Spinal cord (tissue), 10 donors: ENCODE results near the gene FMNL3. TPM values are rescaled to one million over a fixed set of nuclear protein-coding genes. Genes with fewer than 3 reads are reported as not detected.

Experiments used
- DNase-seq, 6 donors: peaks; one replicate each; pipeline versions ENCODE4 v3.0.0 to v3.0.0-alpha.2; 2013 to 2015; ENCODE audit warnings: low spot score in 6 of 6, low read depth in 4 of 6
- H3K27ac ChIP-seq: one replicate; pipeline ENCODE4 v1.5.1; 2013; ENCODE audit warnings: low read depth, low read length, control low read depth
- H3K27me3 ChIP-seq: one replicate; pipeline ENCODE4 v1.6.1; 2013; ENCODE audit warnings: low read length; ENCODE audit not compliant: control insufficient read depth, insufficient read depth
- H3K36me3 ChIP-seq: one replicate; pipeline ENCODE4 v1.6.1; 2013; ENCODE audit warnings: low read length; ENCODE audit not compliant: control insufficient read depth, insufficient read depth
- H3K4me1 ChIP-seq: one replicate; pipeline ENCODE4 v1.6.1; 2013; ENCODE audit warnings: low read length; ENCODE audit not compliant: control insufficient read depth, insufficient read depth
- H3K4me3 ChIP-seq: one replicate; pipeline ENCODE4 v1.5.1; 2013; ENCODE audit warnings: low read depth, low read length, control low read depth
- H3K9me3 ChIP-seq: one replicate; pipeline ENCODE4 v1.6.1; 2013; ENCODE audit warnings: low read length; ENCODE audit not compliant: control insufficient read depth, insufficient read depth
- WGBS: methylation state at CpG from one replicate; pipeline ENCODE4 v1.1.5; 2013; ENCODE audit warnings: missing lambda C conversion rate; ENCODE audit not compliant: insufficient coverage; 5-methylcytosine and 5-hydroxymethylcytosine counted together
- polyA plus RNA-seq, 2 donors: library from polyadenylated mRNA; unstranded; fragments of 120-200 nt; gene quantifications; one replicate each; pipeline ENCODE4 v1.2.1, GENCODE V29; 2013; ENCODE audit not compliant: insufficient read length in 2 of 2
- small RNA-seq: library from RNA; depleted of rRNA; stranded (forward); fragments of <200 nt; gene quantifications from one replicate; pipeline ENCODE3, GENCODE V24; 2014; ENCODE audit warnings: low replicate concordance
- total RNA-seq, 2 donors: library from RNA; depleted of rRNA in 1 of 2; stranded (reverse); fragments of 120-200 nt in 1 of 2; fragments of >200 nt in 1 of 2; gene quantifications; one replicate each; pipeline versions ENCODE4 v1.2.3 to v1.2.4, GENCODE V29; 2013 to 2014
- donor health status: healthy.

Gene FMNL3
- total and polyA plus RNA-seq, 4 donors = 21.7 to 34.3 (median 24.1) TPM

- no peaks in the 10 kb centered on the region for H3K27me3 ChIP-seq
- H3K4me3 ChIP-seq = no peak overlapping the region
- H3K9me3 ChIP-seq = no peaks in the 10 kb centered on the region
- H3K36me3 ChIP-seq = peaks cover 25% of the 10 kb centered on the region
- no peak overlapping the region for H3K27ac ChIP-seq
- DNase-seq = no peak
- H3K4me1 ChIP-seq = no peaks in the 10 kb centered on the region
- WGBS = 100% methylated on average over 5 of the region's 8 CpGs
Observed at GRCh38 chr12:49599961-49600360, 107.2 kb downstream of the FMNL3 start.

DNA sequence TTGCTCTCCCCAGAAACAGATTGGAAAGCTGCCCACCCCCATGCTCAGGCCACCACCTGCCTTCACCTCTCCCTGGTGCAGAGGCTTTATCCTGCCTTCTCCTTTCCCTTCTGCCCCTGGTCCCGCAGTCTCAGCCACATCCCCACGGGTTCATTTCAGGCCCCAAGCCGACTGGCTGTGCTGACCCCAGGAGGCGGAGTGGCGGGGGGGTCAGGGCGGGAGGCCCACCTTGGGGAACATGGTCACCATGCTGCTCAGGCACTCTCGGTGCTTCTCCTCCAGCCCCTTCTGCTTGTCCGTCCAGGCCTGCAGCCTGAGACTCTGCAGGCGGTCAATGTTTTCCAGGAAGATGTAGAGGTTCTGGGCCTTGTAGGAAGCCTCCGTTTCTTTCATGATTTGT, 108.7 kb downstream of the FMNL3 start:
- Histone ChIP-seq H3K4me1 (no peaks in the 10 kb centered on the region), H3K36me3 (peaks cover 22% of the 10 kb centered on the region), H3K27ac (no peak overlapping the region), H3K4me3 (no peak overlapping the region), H3K27me3 (no peaks in the 10 kb centered on the region), H3K9me3 (no peaks in the 10 kb centered on the region)
- DNase-seq = no peak
- 68% methylated on average over 8 of the region's 10 CpGs for WGBS

DNA sequence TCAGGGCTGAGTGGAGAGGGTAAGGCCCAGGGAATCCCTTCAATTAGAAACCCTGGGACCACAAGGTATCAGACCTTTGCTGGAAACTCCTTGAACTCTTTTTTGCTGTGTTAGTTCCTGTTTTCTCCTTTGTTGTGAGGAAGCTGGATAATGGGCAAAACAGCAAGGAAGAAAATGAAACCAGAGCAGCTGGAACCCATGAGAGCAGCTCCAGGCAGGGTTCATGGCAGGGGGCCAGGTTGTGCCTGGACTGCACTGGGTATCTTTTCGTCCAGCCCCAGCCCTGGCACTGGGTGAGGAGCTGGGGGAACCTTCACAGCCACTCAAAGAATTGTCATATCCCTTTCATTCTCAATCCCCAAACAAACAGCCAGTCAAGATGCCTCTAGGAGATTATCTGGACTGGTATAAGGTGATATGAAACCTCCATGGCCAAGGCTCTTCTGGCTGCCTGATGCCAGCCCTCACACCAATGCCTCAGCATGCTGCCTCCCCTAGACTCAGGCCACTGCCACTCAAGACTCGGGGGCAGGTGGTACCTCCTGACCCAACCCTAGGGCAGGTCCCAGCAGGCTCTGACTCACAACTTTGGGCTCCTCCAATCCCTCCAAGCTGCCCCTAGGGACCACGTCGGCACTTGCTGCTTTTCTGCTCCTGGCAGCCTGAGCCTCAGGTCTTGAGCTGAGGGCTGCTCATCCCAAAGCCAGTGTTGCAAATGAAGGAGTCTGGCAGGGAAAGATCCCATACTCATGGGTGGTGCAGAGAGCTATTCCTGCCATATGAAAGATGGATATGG, 118.3 kb downstream of the FMNL3 start:
- H3K4me3 ChIP-seq = no peak overlapping the region
- WGBS = 94% methylated on average over 3 of the region's 4 CpGs
- H3K27me3 ChIP-seq = no peaks in the 10 kb centered on the region
- no peak overlapping the region for H3K27ac ChIP-seq
- DNase-seq = no peak
- H3K4me1 ChIP-seq = no peaks in the 10 kb centered on the region
- H3K36me3 ChIP-seq = peaks cover 28% of the 10 kb centered on the region
- peaks cover 1% of the 10 kb centered on the region for H3K9me3 ChIP-seq

DNA sequence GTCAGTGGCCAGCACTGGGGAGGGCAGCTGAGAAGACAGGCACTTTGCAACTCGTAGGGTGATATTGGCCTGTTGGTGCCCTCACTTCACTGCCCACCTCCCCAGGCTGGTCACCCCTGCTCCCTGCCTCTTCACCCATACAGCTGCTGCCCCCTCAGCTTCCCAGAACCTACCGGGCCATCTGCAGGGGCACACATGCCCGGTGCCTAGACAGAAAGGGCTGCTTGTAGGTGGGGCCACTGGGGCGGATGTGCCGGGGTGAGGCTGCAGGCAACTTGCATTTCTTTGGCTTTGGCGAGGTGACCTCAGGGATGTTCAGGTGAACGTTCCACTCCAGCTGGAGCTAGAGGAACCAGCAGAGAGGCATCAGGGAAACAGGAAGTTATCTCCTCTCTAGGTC, 118.9 kb downstream of the FMNL3 start:
- Histone ChIP-seq H3K9me3 (peaks cover 1% of the 10 kb centered on the region), H3K36me3 (peaks cover 33% of the 10 kb centered on the region), H3K27ac (no peak overlapping the region), H3K4me3 (no peak overlapping the region), H3K27me3 (no peaks in the 10 kb centered on the region), H3K4me1 (no peaks in the 10 kb centered on the region)
- WGBS = 91% methylated on average over 7 of the region's 7 CpGs
- no peak for DNase-seq

- H3K36me3 ChIP-seq = peaks cover 33% of the 10 kb centered on the region
- no peak for DNase-seq
- no peaks in the 10 kb centered on the region for H3K4me1 ChIP-seq
- 97% methylated on average over 8 of the region's 11 CpGs for WGBS
- no peaks in the 10 kb centered on the region for H3K27me3 ChIP-seq
- peaks cover 1% of the 10 kb centered on the region for H3K9me3 ChIP-seq
- H3K27ac ChIP-seq = no peak overlapping the region
- no peak overlapping the region for H3K4me3 ChIP-seq
Observed at GRCh38 chr12:49587174-49587908, 119.9 kb downstream of the FMNL3 start.

Small RNA genes within 50 kb of the gene (small RNA-seq; reads per million reads assigned to genes)
- not detected for gene AC020612.2
- not detected for gene HIGD1AP9
- gene POLR2KP1 = not detected
- not detected for gene RNU6-834P

Other genes starting within 250 kb of the FMNL3 start
- 1 to 10 TPM; 2.1 to 3.2 TPM for gene KCNH3, start 168.4 kb downstream of the FMNL3 start, total RNA-seq
- 10 to 100 TPM; 10.6 to 11.0 TPM for gene KCNH3, start 168.4 kb downstream of the FMNL3 start, polyA plus RNA-seq
- gene MCRS1, start 139.3 kb downstream of the FMNL3 start, total RNA-seq = 10 to 100 TPM; 29.4 to 59.7 TPM
- gene MCRS1, start 139.3 kb downstream of the FMNL3 start, polyA plus RNA-seq = 10 to 100 TPM; 75.3 to 78.9 TPM
- under 1 TPM; 0.10 to 0.55 TPM for gene FAM186B, start 101.8 kb downstream of the FMNL3 start, total RNA-seq
- 1 to 10 TPM in 1 of 2 donors, under 1 TPM in 1; 0.36 to 3.4 TPM for gene FAM186B, start 101.8 kb downstream of the FMNL3 start, polyA plus RNA-seq
- gene PRPF40B, start 83.8 kb downstream of the FMNL3 start, total RNA-seq = 10 to 100 TPM; 11.1 to 27.1 TPM
- 10 to 100 TPM; 29.4 to 42.2 TPM for gene PRPF40B, start 83.8 kb downstream of the FMNL3 start, polyA plus RNA-seq
- 100 to 1,000 TPM; 443 to 497 TPM for gene TMBIM6, start 34.2 kb upstream of the FMNL3 start, total RNA-seq
- gene TMBIM6, start 34.2 kb upstream of the FMNL3 start, polyA plus RNA-seq = 100 to 1,000 TPM; 556 to 601 TPM
- gene NCKAP5L, start 121.0 kb upstream of the FMNL3 start, total RNA-seq = 10 to 100 TPM; 13.4 to 21.0 TPM
- 10 to 100 TPM; 28.5 to 35.5 TPM for gene NCKAP5L, start 121.0 kb upstream of the FMNL3 start, polyA plus RNA-seq
- 1 to 10 TPM; 3.9 to 6.7 TPM for gene BCDIN3D, start 135.7 kb upstream of the FMNL3 start, total RNA-seq
- 1 to 10 TPM; 6.7 to 6.8 TPM for gene BCDIN3D, start 135.7 kb upstream of the FMNL3 start, polyA plus RNA-seq
- gene FAIM2, start 196.5 kb upstream of the FMNL3 start, total RNA-seq = 10 to 100 TPM; 18.1 to 72.6 TPM
- gene FAIM2, start 196.5 kb upstream of the FMNL3 start, polyA plus RNA-seq = 100 to 1,000 TPM; 188 to 203 TPM
- gene AQP2, start 243.3 kb upstream of the FMNL3 start, total RNA-seq = not detected
- under 1 TPM; 0.44 to 0.47 TPM for gene AQP2, start 243.3 kb upstream of the FMNL3 start, polyA plus RNA-seq